Esophagus mucosa (tissue), 1 donor: ENCODE data around the gene AGAP1. TPM values are rescaled to one million over a fixed set of nuclear protein-coding genes. Genes with fewer than 3 reads are reported as not detected.
A peak's percentile ranks its signal among the peaks of the same experiment; 100 is the strongest.

ENCODE experiments used
- ATAC-seq: fragments of 200-7000 bp; cut with Tn5 transposase; one replicate; pipeline ENCODE4 v1.9.1; 2020
- total RNA-seq: library from RNA; stranded (reverse); gene quantifications from one replicate; pipeline ENCODE4 v1.2.4, GENCODE V29; 2023
- donor health status: DM: yes; HTN: yes; CAD: no.

Gene AGAP1
- total RNA-seq, 1 donor from 2014 or later: 17.1 TPM

DNA sequence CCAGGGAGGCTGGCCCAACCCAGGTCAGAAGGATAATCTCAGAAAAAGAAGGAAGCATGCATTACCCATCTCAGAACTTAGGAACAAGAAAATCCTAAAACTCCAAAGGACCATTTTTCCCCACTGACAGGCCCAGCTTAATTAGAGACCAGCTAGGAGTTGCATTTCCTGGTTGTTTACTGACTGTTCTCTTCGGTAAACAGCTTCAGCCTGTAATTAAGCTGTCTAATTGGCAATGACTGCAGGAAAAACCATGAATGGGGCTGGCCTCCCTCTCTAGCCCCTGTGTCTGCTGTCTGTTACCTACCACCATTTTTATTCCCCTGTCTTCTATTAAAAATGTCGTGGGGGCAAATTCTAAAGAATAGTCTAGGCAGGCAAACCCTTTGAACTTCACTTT lies 146.5 kb downstream of the AGAP1 start:
- ATAC-seq: no peak

DNA sequence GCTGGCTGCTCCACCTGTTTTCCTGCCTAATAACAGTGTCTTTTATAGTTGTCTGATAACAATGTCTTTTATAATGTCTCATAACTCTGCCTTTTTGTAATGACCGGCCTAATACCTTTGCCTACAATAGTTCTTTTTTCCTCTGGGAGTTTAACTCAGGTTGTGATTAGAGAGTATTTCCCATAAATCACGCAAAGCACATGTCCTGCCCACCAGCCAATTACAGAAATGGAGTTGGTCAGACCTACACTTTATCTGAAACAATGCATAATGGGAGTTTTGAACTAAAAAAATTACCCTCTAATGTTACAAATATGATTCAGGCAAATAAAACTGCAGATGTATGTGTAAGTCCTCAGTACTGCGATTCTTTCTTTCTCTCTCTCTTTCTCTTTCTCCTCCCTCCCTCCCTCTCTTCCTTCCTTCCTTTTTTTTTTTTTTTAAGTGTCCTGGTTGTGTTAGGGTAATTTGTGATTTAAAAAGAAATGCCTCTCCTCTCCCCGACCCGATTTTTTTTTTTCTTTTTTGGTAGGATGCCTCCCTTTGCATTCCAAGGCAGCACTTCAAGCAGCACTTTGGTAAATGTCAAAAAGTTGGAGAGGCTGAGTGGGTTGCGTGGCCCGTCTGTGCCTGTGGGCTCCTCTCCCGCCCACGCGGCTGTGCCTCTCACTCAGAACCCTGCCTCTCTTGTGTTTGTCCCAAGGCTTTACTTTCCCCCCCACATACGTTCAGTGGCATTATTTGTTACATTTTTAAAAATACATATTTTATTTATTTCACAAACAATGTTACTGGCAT lies 147.3 kb downstream of the AGAP1 start:
- ATAC-seq: no peak

DNA sequence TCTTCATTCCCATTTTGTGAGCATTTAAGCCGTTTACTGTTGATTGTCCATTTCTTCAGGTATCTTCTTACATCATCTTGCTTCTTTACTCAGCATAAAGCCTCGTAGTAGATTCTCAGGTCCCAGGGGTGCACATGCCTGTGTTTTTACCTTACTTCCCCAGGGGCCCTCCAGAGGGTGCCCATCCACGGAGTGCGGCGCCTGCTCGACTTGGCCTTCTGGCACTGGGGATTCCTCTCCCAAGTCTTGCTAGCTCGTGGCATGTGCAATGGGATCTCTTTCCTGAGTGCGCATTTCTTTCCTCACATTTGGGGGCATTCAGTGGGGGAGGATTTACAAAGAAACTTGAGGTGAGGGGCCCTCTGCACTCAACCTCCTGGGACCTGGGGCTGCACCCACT lies 148.1 kb downstream of the AGAP1 start:
- no peak for ATAC-seq

DNA sequence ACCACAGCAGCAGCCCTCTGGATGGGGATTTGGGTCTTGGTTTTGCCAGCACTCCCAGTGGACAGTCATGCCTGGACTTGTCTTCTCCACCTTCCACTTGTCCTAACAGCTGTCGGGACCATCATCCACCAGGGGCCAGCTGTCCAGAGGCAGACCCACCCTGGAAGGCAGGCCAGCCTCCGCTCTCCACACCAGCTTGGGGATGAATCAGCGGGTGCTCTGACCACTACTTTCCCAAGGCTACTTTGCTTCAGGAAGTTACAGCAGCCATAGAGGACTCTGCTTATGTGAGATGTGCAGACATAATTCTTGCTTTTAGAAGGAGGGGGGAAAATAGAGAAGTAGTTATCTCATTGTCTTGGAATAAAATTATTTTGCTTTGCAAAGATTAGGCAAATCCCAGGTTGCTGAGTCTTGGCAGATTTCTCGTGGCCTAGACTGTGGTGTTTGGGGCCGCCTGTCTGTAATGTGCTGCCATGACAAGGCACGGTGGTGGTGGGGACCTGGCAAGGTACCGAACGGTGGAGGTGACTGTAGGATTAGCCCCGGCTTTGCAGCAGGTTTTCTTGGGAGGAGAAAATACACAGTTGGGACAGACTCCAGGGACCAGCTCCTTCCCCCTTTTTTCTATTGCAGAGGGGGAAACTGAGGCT lies 148.7 kb downstream of the AGAP1 start:
- no peak for ATAC-seq

DNA sequence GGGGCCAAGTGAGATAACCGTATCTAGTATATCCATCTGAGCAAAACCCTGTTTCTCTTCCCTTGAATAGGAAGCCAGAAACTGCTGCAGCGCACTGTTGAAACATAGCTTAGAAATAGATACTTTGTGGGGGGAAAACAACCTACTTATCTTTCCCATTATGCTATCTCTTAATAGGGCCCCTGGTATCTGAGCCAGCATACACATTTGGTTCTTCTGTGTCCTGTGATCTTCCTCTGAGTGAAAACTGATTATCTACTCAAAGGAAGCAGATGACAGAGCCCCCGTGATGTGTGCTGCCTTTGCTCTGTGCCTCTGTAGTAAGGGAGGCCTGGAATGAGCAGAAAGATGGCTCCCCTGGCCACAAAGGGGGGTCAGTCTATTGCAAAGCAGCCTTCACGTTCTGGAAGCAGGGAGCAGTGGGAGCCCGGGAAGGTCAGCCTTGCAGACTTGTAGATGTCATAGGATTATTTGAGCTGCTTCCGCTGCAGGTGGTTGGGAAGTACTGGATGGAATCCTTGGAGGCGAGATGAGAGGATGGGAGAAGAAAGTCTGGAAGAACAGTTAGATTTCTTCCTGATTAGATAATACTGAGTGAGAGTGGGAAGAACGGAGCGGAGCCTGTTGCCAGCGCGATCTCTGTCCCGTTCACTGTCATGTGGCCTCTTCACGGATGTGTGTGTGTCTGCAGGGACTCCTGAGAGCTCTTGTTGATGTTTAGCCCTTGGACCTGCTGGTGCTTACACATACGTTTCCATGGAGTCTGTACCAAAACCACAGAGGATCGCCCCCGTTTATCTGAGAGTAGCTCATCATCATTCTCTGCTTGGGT lies 150.1 kb downstream of the AGAP1 start:
- no peak for ATAC-seq

DNA sequence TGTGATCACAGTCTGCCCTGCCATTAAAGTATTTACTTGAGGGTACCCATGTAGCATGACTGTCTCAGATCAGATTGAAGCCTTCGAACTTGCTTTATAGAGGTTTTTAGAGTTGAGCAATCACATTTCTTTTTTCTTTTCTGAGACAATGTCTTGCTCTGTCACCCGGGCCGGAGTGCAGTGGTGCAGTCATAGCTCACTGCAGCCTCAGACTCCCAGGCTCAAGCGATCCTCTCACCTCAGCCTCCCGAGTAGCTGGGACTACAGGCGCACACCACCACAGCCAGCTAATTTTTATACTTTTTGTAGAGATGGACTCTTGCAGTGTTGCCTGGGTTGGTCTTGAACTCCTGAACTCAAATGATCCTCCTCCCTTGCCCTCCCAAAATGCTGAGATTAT lies 153.4 kb downstream of the AGAP1 start:
- no peak for ATAC-seq

DNA sequence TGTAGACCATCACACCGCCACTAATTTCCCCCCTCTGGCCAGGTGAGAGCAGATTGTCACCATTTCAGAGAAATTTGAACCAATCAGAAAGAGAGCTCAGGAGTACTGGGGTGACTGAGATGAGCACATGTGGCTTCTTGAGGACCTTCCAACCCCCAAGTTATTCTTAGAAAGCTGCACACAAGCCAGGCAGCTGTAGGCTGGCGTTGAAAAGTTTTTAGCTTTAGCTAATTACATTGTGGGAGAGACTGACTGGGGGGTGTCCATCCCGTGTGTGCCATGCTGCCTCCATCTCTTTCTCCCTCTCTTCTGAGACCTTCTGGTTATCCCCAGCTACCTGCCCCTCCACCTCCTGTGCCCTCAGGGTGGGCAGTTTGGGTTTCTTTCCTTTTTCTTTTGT lies 154.0 kb downstream of the AGAP1 start:
- no peak for ATAC-seq

DNA sequence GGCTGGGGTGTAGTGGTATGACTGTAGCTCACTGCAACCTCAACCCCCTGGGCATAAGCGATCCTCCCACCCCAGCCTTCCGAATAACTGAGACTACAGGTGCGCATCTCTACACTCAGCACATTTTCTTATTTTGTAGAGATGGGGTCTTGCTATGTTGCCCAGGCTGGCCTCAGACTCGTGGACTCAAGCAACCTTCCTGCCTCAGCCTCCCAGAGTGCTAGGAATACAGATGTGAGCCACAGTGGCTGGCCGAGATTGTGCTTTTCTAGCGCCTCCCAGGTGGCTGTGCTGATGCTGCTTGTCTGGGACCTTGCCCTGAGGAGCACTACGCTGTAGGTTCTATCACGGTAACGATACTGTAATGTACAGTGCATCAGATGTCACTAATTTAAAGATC lies 155.6 kb downstream of the AGAP1 start:
- no peak for ATAC-seq

DNA sequence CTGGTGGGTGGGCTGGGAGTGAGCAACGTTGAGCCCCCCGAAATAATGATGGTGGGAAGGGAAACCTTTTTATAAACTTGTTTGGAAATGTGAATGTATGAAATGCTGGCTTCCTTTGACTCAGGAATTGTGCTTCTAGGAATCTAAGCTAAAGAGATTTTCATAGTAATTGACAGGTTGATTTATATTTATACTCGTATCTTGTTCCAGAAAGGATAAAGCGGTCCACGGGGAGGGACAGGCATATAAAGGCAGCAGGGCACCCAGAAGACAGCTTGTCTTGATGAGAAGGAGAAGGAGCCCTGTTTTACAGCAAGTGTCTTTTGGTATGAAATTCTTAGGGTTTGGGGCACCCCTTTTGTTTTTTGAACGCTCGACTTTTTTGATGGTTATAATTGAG lies 157.8 kb downstream of the AGAP1 start:
- no peak for ATAC-seq

DNA sequence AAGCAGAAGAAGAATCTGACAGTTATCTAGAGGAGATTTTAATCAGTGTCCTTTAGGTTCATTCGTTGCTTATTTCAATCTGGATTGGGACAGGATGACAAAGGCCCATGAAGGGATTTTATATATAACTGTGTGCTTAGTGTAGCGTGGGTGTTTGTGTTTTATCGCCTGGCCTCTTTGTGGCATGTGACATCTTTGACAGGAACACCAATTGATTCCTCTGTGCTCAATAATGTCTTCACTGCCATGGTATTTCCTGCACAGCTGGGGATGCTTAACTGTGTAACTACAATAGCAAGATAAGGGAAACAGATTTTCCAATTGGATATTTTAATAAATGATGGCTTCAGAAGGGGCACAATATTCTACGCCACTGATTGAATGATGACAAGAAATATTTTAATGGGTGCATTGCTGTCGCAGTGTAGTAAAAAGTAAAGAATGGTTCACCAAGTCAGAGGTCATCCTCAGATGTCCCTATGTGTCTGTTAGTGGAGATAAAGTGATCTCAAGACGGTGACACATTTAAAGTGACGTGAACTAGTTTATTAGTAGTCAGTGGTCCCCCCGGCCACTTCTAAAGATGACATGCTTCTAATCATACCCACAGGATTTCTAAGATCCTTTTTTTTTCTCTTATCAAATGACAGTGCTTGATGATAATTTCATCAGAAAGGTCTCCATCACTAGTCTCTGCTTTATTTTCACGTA lies 160.4 kb downstream of the AGAP1 start:
- ATAC-seq: no peak

DNA sequence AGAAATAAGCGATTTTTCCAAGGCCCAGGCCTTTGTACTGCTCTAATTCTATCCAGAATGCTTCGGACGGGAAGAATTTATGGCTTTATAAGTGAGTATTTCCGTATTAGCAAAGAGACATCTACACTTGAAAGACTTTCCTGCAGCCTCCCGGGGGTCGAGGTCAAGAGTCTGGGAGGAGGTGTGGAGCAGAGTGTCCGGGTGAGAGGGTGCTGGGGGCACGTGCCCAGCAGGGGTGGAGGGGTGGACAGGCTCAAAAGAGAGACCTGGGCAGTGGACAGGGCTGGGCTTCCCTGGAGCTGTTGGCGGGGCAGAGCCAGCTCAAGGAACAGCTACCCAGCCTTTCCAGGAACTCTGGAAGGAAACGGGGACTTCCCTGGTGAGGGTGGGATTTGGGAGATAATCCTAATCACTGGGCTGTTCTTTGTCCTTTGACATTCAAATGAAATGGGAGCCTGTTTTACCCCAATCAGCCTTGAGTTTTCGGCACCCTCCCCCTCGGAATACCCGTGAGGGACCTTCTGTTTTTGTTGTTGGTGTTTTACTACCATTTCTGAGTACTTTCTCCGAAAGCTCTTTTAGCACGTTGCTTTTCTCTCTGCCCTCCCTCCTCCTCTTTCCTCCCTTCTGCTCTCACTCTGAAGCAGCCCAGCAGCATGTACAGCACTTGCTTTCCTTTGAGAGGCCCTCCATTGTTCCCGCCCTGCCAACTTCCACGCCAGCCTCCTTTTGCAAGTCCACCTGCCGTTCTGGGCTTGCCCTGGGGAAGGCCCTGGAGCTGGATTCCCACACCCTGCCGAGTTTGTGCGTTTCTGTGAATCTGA lies 164.7 kb downstream of the AGAP1 start:
- no peak for ATAC-seq

DNA sequence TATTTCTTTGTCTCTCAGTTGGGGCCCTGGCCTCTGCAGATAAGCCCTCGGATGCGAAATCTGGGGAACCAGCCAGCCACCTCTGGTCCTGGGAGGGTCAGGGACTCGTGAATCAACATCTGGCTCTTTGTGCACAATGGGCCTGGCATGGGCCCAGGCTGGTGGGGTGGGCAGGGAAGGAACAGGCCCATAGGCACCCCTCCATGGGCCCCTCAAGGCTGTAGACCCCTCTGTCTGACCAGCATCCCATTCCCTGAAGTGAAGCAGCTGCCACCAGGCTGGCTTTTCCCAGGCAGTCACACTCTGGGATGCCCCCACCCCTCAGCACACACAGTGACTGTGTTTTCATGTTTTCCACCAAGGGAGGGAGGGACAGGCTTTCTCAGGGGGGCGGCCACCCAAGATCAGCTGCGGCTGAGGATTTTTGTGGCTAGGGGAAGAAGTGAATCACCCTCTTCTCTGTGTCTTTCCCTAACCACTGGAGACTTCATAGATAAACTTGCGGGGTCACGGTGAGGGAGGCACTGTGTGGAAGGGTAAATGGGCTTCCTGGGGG lies 166.0 kb downstream of the AGAP1 start:
- ATAC-seq: no peak

DNA sequence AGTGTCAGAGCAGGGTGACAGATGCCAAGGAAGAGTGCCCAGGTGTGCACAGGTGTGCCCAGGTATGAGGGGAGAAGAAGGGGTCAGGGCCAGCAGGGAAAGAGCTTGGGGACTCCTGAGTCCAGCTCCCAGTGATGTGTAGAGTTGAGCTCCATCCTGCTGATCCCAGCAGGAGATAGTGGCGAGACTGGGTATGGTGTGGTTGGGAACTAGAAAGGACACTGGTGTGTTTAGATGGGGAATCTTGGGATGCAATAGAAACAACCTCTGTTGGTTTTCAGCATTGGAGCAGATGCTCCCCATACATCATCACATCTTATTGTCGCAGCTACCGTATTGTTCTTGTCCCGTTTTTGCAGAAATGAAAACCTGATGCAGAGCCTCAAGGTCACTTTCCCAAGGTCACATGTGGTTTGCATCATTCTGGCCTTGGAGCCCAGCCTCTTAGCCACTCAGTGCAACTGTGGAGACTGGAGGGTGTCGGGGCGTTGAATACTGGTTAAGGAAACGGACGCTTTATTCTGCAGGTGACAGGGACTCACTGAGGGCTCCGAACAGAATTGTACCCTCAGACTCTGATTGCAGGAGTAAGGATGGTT lies 166.7 kb downstream of the AGAP1 start:
- ATAC-seq: no peak

DNA sequence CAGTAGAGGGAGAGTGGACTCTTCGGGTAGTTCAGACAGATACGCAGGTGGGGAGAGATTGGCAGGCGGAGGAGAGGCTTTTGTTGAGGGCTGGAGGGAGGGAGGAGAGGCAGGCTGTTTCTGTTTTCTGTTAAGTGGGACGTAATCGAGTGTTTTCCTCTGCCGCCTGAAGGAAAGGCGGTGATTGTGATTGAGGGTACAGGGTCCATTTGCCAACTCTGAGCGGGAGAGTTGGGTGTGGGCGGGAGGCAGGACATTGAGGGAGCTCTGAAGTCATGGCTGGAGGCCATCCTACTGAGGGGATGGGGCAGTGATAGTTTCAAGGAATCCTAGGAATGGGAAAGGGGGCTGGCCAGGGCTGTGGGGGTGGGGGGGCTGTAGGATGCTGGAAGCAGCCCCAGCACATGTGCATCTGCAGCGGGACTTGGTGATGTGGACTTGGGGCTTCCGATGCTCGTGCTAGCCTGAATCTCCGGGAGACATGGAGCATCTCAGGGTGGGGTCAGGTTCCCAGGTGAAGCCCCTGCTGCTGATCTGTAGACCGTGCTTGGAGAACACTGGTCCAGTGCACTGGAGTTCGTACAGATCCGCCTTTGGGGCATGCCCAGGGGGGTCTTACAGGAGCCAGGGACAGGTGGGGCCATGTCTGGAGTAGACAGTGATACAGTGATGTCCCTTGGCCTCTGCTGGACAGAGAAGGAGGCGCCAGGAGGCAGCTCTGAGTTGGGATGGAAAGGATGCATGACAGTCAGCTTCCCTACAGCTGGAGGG lies 167.5 kb downstream of the AGAP1 start:
- ATAC-seq: no peak

DNA sequence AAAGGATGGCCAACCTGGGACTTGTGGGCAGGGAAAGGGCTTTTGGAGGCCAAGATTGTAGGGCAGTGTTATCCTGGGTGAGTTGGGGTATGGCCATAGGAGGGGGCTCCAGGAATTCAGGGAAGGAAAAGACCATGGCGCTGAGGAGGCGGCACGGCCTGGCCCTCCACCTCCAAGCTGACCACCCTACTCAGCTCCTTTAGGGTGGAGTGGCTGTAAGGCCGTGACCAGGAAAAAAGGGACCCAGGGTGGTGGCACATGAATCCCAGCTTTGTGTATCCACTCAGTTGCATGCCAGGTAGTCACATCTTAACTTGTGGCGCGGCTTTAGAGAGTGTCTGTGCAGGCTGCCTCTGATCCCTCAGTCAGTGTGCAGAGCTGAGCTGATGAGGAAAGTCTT lies 168.1 kb downstream of the AGAP1 start:
- no peak for ATAC-seq

DNA sequence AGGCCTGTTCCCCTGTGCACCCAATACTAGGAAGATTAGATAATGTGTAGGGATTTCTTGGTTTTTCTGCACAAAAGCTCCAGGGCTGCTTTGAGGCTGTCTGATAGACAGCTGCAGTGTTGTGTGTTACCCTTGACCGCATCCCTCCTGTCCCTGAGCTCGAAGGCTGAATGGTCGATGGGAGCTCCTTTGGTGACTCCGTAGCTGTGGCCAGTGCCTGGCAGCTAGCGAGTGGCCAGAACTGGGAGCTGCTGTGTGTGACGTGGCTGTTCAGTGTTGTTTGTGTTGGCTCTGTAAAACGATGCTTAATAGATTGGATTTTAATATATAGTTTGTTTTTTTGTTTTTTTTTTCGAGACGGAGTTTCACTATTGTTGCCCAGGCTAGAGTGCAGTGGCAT lies 170.0 kb downstream of the AGAP1 start:
- ATAC-seq: no peak

DNA sequence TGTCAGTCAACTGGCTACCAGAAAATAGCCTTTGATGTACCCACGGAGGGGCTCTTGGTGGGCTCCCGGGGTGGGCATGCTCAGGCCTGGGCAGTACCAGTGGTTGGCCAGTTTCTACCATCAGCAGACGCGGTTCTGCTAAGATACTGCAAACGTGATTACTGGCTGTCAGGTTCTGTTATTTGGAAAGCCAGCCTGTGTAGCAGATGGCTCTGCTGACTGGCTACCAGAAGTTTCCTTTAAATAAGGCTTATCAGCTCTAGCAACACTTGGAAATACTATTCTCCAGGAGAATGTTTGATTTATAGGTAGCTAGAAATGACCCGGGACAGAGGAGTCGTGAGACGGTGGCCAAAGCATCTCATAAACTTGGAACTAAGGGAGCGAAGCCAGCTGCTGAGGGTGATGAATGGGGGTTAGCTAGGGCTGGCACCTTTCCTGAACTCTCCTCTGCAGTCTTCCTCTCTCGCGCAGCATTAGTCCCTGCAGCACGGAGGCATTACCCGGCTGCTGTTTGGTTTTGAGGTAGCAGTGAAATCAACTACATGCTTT lies 171.9 kb downstream of the AGAP1 start:
- ATAC-seq: no peak

DNA sequence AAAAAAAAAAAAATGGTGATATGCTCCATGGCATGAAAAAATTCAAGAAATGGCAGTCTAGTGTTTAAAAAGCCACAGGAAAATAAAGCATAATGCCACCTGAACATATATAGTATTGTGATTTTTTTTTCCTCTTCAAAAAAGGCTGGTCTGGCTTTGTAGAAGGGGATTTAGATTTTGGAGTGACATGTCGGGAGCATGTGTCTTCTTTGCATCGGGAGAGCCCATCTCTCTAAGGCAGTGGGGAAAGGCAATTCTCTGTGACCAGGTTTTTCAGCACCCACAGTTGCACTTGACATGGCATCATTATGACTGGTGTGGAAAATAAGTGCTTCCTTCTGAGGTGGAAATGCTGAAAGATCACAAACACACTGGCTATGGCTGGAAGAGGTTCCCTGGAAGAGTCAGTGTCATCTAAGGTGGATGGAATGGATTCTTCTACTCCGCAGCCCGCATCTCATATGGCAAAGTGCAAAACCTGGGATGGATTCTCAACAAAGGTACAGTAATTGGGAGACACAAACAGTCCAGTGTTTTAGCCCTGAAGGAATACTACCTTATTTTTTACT lies 172.5 kb downstream of the AGAP1 start:
- peak; percentile 40 for ATAC-seq

DNA sequence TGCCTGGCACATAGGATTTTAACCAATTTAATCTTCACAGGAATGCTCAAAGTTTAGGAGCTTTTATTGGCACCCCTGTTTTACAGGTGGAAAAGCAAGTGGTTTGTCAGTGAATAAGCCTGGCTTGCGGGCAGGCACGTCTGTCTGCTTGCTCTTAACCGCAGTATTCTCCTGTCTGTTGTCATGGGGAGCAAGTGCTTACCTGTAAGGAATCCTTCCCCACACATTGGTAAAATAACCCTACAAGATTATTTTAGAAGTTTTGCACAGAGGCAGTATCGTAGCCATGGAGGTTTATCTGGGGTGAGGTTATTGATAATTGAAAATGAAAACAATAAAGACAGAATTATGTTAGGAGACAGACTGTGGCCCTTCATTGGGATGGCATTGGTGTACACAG lies 174.9 kb downstream of the AGAP1 start:
- ATAC-seq: no peak
